PC-3 (cell line): ENCODE data around the gene PBRM1. TPM values are rescaled to one million over a fixed set of nuclear protein-coding genes. Genes with fewer than 3 reads are reported as not detected.

Experiments used
- ATAC-seq: fragments of 200-7000 bp; cut with Tn5 transposase; 2 replicates; pipeline ENCODE4 v1.9.1; 2020; ENCODE audit warnings: mild to moderate bottlenecking, moderate library complexity
- BruUV-seq: library from RNA; stranded (reverse); fragments of 400-500 nt; replicated peaks from 2 replicates; lab custom pipeline; 2021; lab: Mats Ljungman, UMichigan
- CTCF ChIA-PET: fragments of 300-600 bp; sonication (Branson Sonifier 250); formaldehyde crosslinking; loops from one replicate; lab custom pipeline; 2022; ENCODE audit warnings: antibody characterized with exemption; lab: Charles Lee
- POLR2A ChIA-PET: fragments of 300-600 bp; sonication (Branson Sonifier 250); formaldehyde crosslinking; loops from one replicate; lab custom pipeline; 2022; ENCODE audit warnings: antibody characterized with exemption; ENCODE audit not compliant: unreplicated experiment; lab: Charles Lee
- DNase-seq: peaks from one replicate; pipeline ENCODE4 v3.0.0-alpha.2; 2015
- H2AFZ ChIP-seq: fragments of 300-600 bp; sonication (generic); 2 replicates; pipeline ENCODE4 v1.6.0; 2016; ENCODE audit warnings: antibody characterized with exemption, low read length
- H3F3A ChIP-seq: fragments of 300-600 bp; sonication (generic); one replicate; pipeline ENCODE4 v1.6.0; 2017; ENCODE audit warnings: antibody characterized with exemption, low read length, control low read depth, mild to moderate bottlenecking; ENCODE audit not compliant: unreplicated experiment
- H3K27ac ChIP-seq: fragments of 300-600 bp; sonication (generic); 2 replicates; pipeline ENCODE4 v1.5.1; 2016; ENCODE audit warnings: mild to moderate bottlenecking, low read length
- H3K27me3 ChIP-seq: fragments of 300-600 bp; sonication (generic); 2 replicates; pipeline ENCODE4 v1.6.1; 2016; ENCODE audit warnings: low read length, mixed read lengths
- H3K36me3 ChIP-seq: fragments of 300-600 bp; sonication (generic); 2 replicates; pipeline ENCODE4 v1.6.1; 2016; ENCODE audit warnings: low read depth, mixed run types, low read length, mixed read lengths
- H3K4me1 ChIP-seq: fragments of 300-600 bp; sonication (generic); 2 replicates; pipeline ENCODE4 v1.5.1; 2016; ENCODE audit warnings: low read length; ENCODE audit not compliant: insufficient read depth
- H3K4me2 ChIP-seq: fragments of 300-600 bp; sonication (generic); 2 replicates; pipeline ENCODE4 v1.6.0; 2016; ENCODE audit warnings: low read length
- H3K4me3 ChIP-seq: fragments of 300-600 bp; sonication (generic); 2 replicates; pipeline ENCODE4 v1.5.1; 2016; ENCODE audit warnings: mild to moderate bottlenecking, low read length, mixed read lengths
- H3K79me2 ChIP-seq: fragments of 300-600 bp; sonication (generic); 2 replicates; pipeline ENCODE4 v1.6.1; 2017; ENCODE audit warnings: low read length, mixed read lengths
- H3K9ac ChIP-seq: fragments of 300-600 bp; sonication (generic); 2 replicates; pipeline ENCODE4 v1.6.0; 2016; ENCODE audit warnings: mild to moderate bottlenecking, low read length
- H3K9me2 ChIP-seq: fragments of 300-600 bp; sonication (generic); replicated peaks from 2 replicates; pipeline ENCODE4 v1.6.1; 2016; ENCODE audit warnings: mixed run types, low read length, mixed read lengths
- H3K9me3 ChIP-seq: fragments of 300-600 bp; sonication (generic); 2 replicates; pipeline ENCODE4 v1.6.1; 2016; ENCODE audit warnings: low read length, mixed read lengths
- H4K20me1 ChIP-seq: fragments of 300-600 bp; sonication (generic); 2 replicates; pipeline ENCODE4 v1.6.1; 2016; ENCODE audit warnings: low read length, mixed read lengths
- EZH2 ChIP-seq: fragments of 300-600 bp; sonication (generic); IDR thresholded peaks from one replicate; pipeline ENCODE4 v1.6.1; 2017; ENCODE audit warnings: antibody characterized with exemption, mild to moderate bottlenecking, low read length; ENCODE audit not compliant: unreplicated experiment
- EZH2phosphoT487 ChIP-seq: fragments of 300-600 bp; sonication (generic); IDR thresholded peaks from 2 replicates; pipeline ENCODE4 v1.6.1; 2018; ENCODE audit warnings: mild to moderate bottlenecking, antibody characterized with exemption, low read length, borderline replicate concordance
- intact Hi-C: fragments of 100-400 bp; cut with micrococcal nuclease; formaldehyde crosslinking; loops from 2 replicates; pipeline ENCODE4 v1.9.0; 2023
- total RNA-seq: library from RNA; depleted of rRNA; stranded (reverse); fragments of >200 nt; gene quantifications from 2 replicates; pipeline ENCODE4 v1.2.3, GENCODE V29; 2014
- TF ChIP-seq, protein P1 (sequence below): fragments of 300-600 bp; sonication (generic); conservative IDR thresholded peaks from 2 replicates; pipeline ENCODE4 v1.5.1; 2017; ENCODE audit warnings: antibody characterized with exemption, low read depth, mild to moderate bottlenecking, low read length

PBRM1 gene
- total RNA-seq, 1 experiment from 2014 or later: 59.7 TPM

DNA sequence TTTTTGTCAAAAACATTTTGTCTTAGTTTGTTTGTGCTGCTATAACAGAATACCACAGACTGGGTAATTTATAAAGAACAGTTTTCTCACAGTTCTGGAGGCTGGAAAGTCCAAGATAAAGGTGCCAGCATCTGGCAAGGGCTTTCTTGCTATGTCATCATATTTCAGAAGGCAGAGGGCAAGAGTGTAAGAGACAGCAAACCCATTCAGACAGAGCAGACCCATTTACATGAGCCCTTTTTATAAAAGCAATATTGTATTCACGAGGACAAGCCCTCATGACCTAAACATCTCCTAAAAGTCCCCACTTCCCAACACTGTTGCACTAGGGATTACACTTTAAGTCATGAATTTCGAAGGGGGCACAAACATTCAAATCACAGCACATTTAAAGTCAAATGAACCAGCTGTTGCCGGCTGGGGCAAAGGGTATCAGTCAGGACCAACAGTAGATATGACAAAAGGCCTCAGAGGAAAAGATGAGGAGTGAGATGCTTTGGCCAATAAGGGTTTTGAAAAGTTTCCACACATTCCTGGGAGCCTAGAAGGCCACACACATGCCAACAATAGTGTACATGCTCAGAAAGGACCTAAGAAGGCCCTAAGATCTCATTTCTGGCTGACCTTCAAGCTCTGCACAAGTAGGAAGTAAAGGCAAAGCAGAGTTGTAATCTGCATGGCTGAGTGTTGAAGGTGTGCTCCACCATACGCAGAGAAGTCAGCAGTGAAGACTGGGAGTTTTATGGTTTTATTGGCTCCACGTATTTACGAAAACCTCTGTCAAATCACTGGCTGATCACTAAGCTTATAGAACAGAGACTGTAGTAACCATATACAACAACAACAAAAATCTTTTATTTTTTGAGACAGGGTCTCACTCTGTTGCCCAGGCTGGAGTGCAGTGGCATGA lies 111.4 kb downstream of the PBRM1 start:
- CTCF ChIA-PET: no interaction called here
- POLR2A ChIA-PET: no interaction called here
- DNase-seq: no peak

DNA sequence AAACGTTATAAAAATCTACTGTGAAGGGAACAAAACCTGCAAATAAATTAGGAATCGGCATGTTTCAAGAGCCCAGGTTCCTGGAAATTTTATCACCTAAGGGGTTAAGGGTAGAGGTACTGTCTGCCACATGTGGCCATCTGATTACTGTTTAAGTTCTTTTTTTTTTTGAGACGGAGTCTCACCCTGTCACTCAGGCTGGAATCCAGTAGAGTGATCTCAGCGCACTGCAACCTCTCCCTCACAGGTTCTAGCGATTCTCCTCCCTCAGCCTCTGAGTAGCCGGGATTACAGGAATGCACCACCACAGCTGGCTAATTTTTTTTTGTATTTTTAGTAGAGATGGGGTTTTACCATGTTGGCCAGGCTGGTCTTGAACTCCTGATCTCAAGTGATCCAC lies 113.5 kb downstream of the PBRM1 start:
- Histone ChIP-seq H3K4me1 (0 out of 2 replicates have a peak, but pooled peaks cover 3% of the 10 kb centered on the region), H3F3A (no peaks in the 10 kb centered on the region), H3K9me3 (no peaks in the 10 kb centered on the region), H3K9me2 (no peaks in the 10 kb centered on the region), H3K27me3 (no peaks in the 10 kb centered on the region), H3K79me2 (no peaks in the 10 kb centered on the region), H3K4me3 (no peak overlapping the region), H3K27ac (no peak overlapping the region), H4K20me1 (no peaks in the 10 kb centered on the region), H3K9ac (no peak overlapping the region), H3K36me3 (peaks cover 18% of the 10 kb centered on the region; the same call in 1 of the 2 replicates), H2AFZ (no peak overlapping the region), H3K4me2 (no peak overlapping the region)
- CTCF ChIA-PET: no interaction called here
- no TSS peak for BruUV-seq
- ATAC-seq: no peak
- no peak for DNase-seq
- no peak for TF ChIP-seq EZH2phosphoT487
- TF ChIP-seq EZH2: no peak
- TF ChIP-seq, protein P1, sequence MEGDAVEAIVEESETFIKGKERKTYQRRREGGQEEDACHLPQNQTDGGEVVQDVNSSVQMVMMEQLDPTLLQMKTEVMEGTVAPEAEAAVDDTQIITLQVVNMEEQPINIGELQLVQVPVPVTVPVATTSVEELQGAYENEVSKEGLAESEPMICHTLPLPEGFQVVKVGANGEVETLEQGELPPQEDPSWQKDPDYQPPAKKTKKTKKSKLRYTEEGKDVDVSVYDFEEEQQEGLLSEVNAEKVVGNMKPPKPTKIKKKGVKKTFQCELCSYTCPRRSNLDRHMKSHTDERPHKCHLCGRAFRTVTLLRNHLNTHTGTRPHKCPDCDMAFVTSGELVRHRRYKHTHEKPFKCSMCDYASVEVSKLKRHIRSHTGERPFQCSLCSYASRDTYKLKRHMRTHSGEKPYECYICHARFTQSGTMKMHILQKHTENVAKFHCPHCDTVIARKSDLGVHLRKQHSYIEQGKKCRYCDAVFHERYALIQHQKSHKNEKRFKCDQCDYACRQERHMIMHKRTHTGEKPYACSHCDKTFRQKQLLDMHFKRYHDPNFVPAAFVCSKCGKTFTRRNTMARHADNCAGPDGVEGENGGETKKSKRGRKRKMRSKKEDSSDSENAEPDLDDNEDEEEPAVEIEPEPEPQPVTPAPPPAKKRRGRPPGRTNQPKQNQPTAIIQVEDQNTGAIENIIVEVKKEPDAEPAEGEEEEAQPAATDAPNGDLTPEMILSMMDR: no peak
- intact Hi-C loops: no loop called here
- POLR2A ChIA-PET: no interaction called here

More for the DNA sequence above, 111.4 kb downstream of the PBRM1 start:
- H3K4me2 ChIP-seq: no peak overlapping the region
- intact Hi-C loops: no loop called here
- H3K9me2 ChIP-seq: no peaks in the 10 kb centered on the region
- no TSS peak for BruUV-seq
- no peak overlapping the region for H3K4me3 ChIP-seq
- H4K20me1 ChIP-seq: no peaks in the 10 kb centered on the region
- H3K27me3 ChIP-seq: no peaks in the 10 kb centered on the region
- no peak for TF ChIP-seq EZH2phosphoT487
- TF ChIP-seq, protein P1: no peak
- H3K36me3 ChIP-seq: peaks cover 24% of the 10 kb centered on the region; the same call in 1 of the 2 replicates
- no peaks in the 10 kb centered on the region for H3K9me3 ChIP-seq
- no peaks in the 10 kb centered on the region for H3K79me2 ChIP-seq
- H3F3A ChIP-seq: no peaks in the 10 kb centered on the region
- ATAC-seq: no peak
- no peaks in the 10 kb centered on the region for H3K4me1 ChIP-seq
- H2AFZ ChIP-seq: no peak overlapping the region
- no peak overlapping the region for H3K27ac ChIP-seq
- H3K9ac ChIP-seq: no peak overlapping the region

DNA sequence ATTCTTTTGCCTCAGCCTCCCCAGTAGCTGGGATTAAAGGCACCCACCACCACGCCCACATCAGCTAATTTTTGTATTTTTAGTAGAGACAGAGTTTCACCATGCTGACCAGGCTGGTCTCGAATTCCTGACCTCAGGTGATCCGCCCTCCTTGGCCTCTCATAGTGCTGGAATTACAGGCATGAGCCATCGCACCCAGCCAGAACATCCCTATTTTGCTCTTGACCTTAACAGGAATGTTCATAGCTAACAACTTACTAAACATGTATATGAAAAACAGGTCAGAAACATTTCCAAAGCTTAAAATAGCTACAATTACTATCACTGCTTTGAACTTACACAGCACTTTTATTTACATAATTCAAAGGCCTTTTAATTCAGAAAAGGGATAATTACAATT lies 115.6 kb downstream of the PBRM1 start:
- DNase-seq (no peak), ATAC-seq (no peak)
- intact Hi-C loops: no loop called here
- Histone ChIP-seq H3K9me2 (no peaks in the 10 kb centered on the region), H3K79me2 (no peaks in the 10 kb centered on the region), H3K36me3 (peaks cover 6% of the 10 kb centered on the region; the same call in 1 of the 2 replicates), H3K9me3 (no peaks in the 10 kb centered on the region), H3K27ac (no peak overlapping the region), H3K9ac (no peak overlapping the region), H4K20me1 (no peaks in the 10 kb centered on the region), H3F3A (no peaks in the 10 kb centered on the region), H3K27me3 (no peaks in the 10 kb centered on the region), H3K4me2 (no peak overlapping the region), H2AFZ (no peak overlapping the region), H3K4me1 (0 out of 2 replicates have a peak, but pooled peaks cover 3% of the 10 kb centered on the region), H3K4me3 (no peak overlapping the region)
- POLR2A ChIA-PET: interaction anchor here (0.8 kb wide), 1 partner anchor 34 kb away, joined by 4 read pairs; no protein-coding TSS in a partner anchor
- BruUV-seq: no TSS peak
- TF ChIP-seq EZH2 (no peak), EZH2phosphoT487 (no peak)
- TF ChIP-seq, protein P1: no peak
- CTCF ChIA-PET: no interaction called here
